Measurements from ENCODE around the gene GRM7. TPM values are rescaled to one million over a fixed set of nuclear protein-coding genes. Genes with fewer than 3 reads are reported as not detected.

GRM7 gene
- total and polyA plus RNA-seq, 2 donors (not counting 1 experiment from before 2014, with no cell fraction given): not detected

DNA sequence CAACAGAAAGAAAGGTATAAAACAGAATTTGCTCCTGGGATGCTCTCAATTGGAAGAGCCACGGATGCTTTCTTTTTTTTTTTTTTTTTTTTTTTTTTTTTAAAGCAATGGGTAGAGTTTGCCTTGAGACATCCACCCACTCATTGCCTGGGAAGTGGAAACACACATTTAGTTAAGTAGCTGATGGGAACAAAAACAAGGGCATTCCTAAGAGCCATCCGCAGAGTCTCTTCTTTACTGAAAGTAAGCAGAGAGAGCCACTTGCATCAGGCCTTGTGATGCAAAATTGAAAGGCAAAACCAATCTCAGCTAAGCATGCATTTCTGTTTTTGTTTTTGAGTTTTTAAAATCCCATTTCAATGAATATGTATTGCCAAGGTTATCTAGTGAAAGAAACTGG, 852.8 kb downstream of the GRM7 start:
- Histone ChIP-seq H3K79me2 (ENCODE audit: control insufficient read depth, insufficient read depth, low read length) (no peaks in the 10 kb centered on the region), H3K9me3 (ENCODE audit: control extremely low read depth in 1 of 3, control insufficient read depth in 2 of 3, insufficient read depth in 1 of 3, low read length in 2 of 3) (no peaks in the 10 kb centered on the region), H3K27me3 (replicated peaks in 1 of 4; ENCODE audit: control extremely low read depth in 1 of 4, control insufficient read depth in 3 of 4, insufficient read depth in 4 of 4, low read length in 3 of 4) (no peaks in the 10 kb centered on the region), H2AFZ (ENCODE audit: insufficient read depth, low read depth, low read length, poor library complexity, severe bottlenecking) (no peak overlapping the region), H3K4me1 (ENCODE audit: control insufficient read depth in 2 of 2, insufficient read depth in 2 of 2, low read length in 2 of 2) (no peaks in the 10 kb centered on the region), H3K4me2 (replicated peaks; ENCODE audit: low read depth, low read length, poor library complexity, severe bottlenecking) (no peak overlapping the region), H3K36me3 (replicated peaks in 1 of 2; ENCODE audit: control extremely low read depth in 1 of 2, control insufficient read depth in 1 of 2, extremely low read depth in 1 of 2, insufficient read depth in 2 of 2, low read length in 1 of 2) (no peaks in the 10 kb centered on the region), H3K4me3 (ENCODE audit: control extremely low read depth in 1 of 5, extremely low read depth in 1 of 5, insufficient read depth in 1 of 5, low read depth in 2 of 5, low read length in 4 of 5) (no peak overlapping the region), H4K20me1 (ENCODE audit: control insufficient read depth, insufficient read depth, low read length, poor library complexity, severe bottlenecking) (no peaks in the 10 kb centered on the region), H3K9ac (ENCODE audit: low read length) (no peak overlapping the region), H3K27ac (ENCODE audit: low read length in 2 of 2) (no peak overlapping the region)
- ChIA-PET CTCF (no interaction called here), POLR2A (no interaction called here)
- Mint-ChIP-seq H3K27ac (no peak overlapping the region), H3K4me3 (no peak overlapping the region), H3K27me3 (no peaks in the 10 kb centered on the region), H3K9me3 (ENCODE audit: insufficient read depth) (peaks cover 4% of the 10 kb centered on the region), H3K4me1 (no peaks in the 10 kb centered on the region)
- no CpG with 5 or more reads among the region's 2 CpGs for WGBS (ENCODE audit: insufficient coverage)
- intact Hi-C loops (cut with micrococcal nuclease): no loop called here
- DNase-seq (no peak), ATAC-seq (ENCODE audit: low read depth) (no peak)
- no peak for TF ChIP-seq EZH2 (IDR thresholded peaks at IDR 0.05; ENCODE audit: borderline replicate concordance, insufficient read depth, low read depth, low read length, poor library complexity, severe bottlenecking)
- TF ChIP-seq, protein P1, sequence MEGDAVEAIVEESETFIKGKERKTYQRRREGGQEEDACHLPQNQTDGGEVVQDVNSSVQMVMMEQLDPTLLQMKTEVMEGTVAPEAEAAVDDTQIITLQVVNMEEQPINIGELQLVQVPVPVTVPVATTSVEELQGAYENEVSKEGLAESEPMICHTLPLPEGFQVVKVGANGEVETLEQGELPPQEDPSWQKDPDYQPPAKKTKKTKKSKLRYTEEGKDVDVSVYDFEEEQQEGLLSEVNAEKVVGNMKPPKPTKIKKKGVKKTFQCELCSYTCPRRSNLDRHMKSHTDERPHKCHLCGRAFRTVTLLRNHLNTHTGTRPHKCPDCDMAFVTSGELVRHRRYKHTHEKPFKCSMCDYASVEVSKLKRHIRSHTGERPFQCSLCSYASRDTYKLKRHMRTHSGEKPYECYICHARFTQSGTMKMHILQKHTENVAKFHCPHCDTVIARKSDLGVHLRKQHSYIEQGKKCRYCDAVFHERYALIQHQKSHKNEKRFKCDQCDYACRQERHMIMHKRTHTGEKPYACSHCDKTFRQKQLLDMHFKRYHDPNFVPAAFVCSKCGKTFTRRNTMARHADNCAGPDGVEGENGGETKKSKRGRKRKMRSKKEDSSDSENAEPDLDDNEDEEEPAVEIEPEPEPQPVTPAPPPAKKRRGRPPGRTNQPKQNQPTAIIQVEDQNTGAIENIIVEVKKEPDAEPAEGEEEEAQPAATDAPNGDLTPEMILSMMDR (IDR thresholded peaks at IDR 0.05): no peak

DNA sequence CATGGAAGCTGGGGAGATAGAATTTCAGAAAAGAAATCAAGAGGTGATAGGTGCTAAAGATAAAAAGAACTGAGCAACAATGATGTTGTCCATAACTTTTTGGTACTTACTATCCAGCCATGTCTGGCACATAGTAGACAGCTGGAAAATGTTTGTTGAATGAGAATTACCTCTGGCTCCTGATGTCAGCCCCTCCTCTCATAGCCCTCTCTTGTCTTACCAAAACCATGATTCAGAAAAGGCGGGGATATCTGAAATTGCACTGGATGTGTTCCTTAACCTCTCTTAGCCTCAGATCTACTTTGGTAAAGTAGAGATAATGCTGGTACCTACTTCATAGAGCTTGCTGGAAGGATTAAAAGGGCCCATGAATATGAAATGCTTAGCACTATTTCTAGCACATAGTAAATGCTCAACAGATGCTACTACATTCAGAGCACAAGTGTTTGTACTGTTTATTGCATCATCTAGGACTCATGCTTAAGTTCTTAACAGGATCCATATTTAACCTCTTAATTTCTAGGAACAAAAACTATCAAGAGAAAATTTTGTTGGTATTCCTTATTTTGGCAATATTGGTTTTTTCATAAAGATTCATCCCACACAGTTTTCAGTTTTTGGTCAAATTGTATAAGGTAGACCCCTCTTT, 859.9 kb downstream of the GRM7 start:
- no peak overlapping the region for H3K4me3 ChIP-seq (ENCODE audit: control extremely low read depth in 1 of 5, extremely low read depth in 1 of 5, insufficient read depth in 1 of 5, low read depth in 2 of 5, low read length in 4 of 5)
- no peak overlapping the region for H3K27ac Mint-ChIP-seq
- WGBS (ENCODE audit: insufficient coverage): no CpG with 5 or more reads among the region's 1 CpG
- H3K27ac ChIP-seq (ENCODE audit: low read length in 2 of 2): no peak overlapping the region
- no peaks in the 10 kb centered on the region for H3K9me3 Mint-ChIP-seq (ENCODE audit: insufficient read depth)
- POLR2A ChIA-PET: no interaction called here
- H3K79me2 ChIP-seq (ENCODE audit: control insufficient read depth, insufficient read depth, low read length): no peaks in the 10 kb centered on the region
- CTCF ChIA-PET: no interaction called here
- no peaks in the 10 kb centered on the region for H4K20me1 ChIP-seq (ENCODE audit: control insufficient read depth, insufficient read depth, low read length, poor library complexity, severe bottlenecking)
- ATAC-seq (ENCODE audit: low read depth) (no peak), DNase-seq (no peak)
- no peak overlapping the region for H3K4me2 ChIP-seq (replicated peaks; ENCODE audit: low read depth, low read length, poor library complexity, severe bottlenecking)
- TF ChIP-seq, protein P1 (IDR thresholded peaks at IDR 0.05): no peak
- no peak for TF ChIP-seq EZH2 (IDR thresholded peaks at IDR 0.05; ENCODE audit: borderline replicate concordance, insufficient read depth, low read depth, low read length, poor library complexity, severe bottlenecking)
- no peaks in the 10 kb centered on the region for H3K4me1 Mint-ChIP-seq
- no peaks in the 10 kb centered on the region for H3K27me3 Mint-ChIP-seq
- H3K9me3 ChIP-seq (ENCODE audit: control extremely low read depth in 1 of 3, control insufficient read depth in 2 of 3, insufficient read depth in 1 of 3, low read length in 2 of 3): no peaks in the 10 kb centered on the region
- H3K4me1 ChIP-seq (ENCODE audit: control insufficient read depth in 2 of 2, insufficient read depth in 2 of 2, low read length in 2 of 2): no peaks in the 10 kb centered on the region
- H2AFZ ChIP-seq (ENCODE audit: insufficient read depth, low read depth, low read length, poor library complexity, severe bottlenecking): no peak overlapping the region
- intact Hi-C loops (cut with micrococcal nuclease): no loop called here
- no peaks in the 10 kb centered on the region for H3K27me3 ChIP-seq (replicated peaks in 1 of 4; ENCODE audit: control extremely low read depth in 1 of 4, control insufficient read depth in 3 of 4, insufficient read depth in 4 of 4, low read length in 3 of 4)
- no peaks in the 10 kb centered on the region for H3K36me3 ChIP-seq (replicated peaks in 1 of 2; ENCODE audit: control extremely low read depth in 1 of 2, control insufficient read depth in 1 of 2, extremely low read depth in 1 of 2, insufficient read depth in 2 of 2, low read length in 1 of 2)
- H3K9ac ChIP-seq (ENCODE audit: low read length): no peak overlapping the region
- no peak overlapping the region for H3K4me3 Mint-ChIP-seq
